Measurements from ENCODE around the gene AMIGO1.

Gene AMIGO1

GRCh38 chr1:109509176-109510134, at the start of gene AMIGO1:
Gene AMIGO1, minus strand, starts transcription at chr1:109509727. Its CDS starts 815 bp downstream, at chr1:109508912.
- Histone ChIP-seq H3K9ac (ENCODE audit: low read depth, low read length, poor library complexity, severe bottlenecking) (no peak within 1 kb of the TSS), H3K4me1 (ENCODE audit: insufficient read depth, low read length, poor library complexity, severe bottlenecking) (peaks cover 5% of the 10 kb centered on the region), H3K4me3 (ENCODE audit: low read length, poor library complexity, severe bottlenecking) (peak within 1 kb of the TSS; percentile 68), H3K4me2 (ENCODE audit: low read depth, low read length, poor library complexity, severe bottlenecking) (peak within 1 kb of the TSS; percentile 72), H4K20me1 (ENCODE audit: insufficient read depth, low read length, poor library complexity, severe bottlenecking) (no peaks in the 10 kb centered on the region), H3K36me3 (ENCODE audit: insufficient read depth, low read length) (no peaks in the 10 kb centered on the region), H3F3A (ENCODE audit: low read depth) (no peaks in the 10 kb centered on the region), H3K9me3 (ENCODE audit: insufficient read depth, low read depth, low read length) (no peaks in the 10 kb centered on the region), H3K9me2 (replicated peaks; ENCODE audit: low read depth, low read length) (no peaks in the 10 kb centered on the region), H2AFZ (ENCODE audit: low read length) (peak within 1 kb of the TSS; percentile 93), H3K79me2 (ENCODE audit: insufficient read depth, low read length) (no peaks in the 10 kb centered on the region), H3K27me3 (ENCODE audit: insufficient read depth, low read length, poor library complexity, severe bottlenecking) (no peaks in the 10 kb centered on the region)
- no peak for TF ChIP-seq EZH2phosphoT487 (IDR thresholded peaks at IDR 0.05; ENCODE audit: borderline replicate concordance)
- TF ChIP-seq, protein P1, sequence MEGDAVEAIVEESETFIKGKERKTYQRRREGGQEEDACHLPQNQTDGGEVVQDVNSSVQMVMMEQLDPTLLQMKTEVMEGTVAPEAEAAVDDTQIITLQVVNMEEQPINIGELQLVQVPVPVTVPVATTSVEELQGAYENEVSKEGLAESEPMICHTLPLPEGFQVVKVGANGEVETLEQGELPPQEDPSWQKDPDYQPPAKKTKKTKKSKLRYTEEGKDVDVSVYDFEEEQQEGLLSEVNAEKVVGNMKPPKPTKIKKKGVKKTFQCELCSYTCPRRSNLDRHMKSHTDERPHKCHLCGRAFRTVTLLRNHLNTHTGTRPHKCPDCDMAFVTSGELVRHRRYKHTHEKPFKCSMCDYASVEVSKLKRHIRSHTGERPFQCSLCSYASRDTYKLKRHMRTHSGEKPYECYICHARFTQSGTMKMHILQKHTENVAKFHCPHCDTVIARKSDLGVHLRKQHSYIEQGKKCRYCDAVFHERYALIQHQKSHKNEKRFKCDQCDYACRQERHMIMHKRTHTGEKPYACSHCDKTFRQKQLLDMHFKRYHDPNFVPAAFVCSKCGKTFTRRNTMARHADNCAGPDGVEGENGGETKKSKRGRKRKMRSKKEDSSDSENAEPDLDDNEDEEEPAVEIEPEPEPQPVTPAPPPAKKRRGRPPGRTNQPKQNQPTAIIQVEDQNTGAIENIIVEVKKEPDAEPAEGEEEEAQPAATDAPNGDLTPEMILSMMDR (conservative IDR thresholded peaks at IDR 0.05; ENCODE audit: low read length): no peak

GRCh38 chr1:109557520-109557919, 48.0 kb upstream of the AMIGO1 start:
- TF ChIP-seq, protein P1 (conservative IDR thresholded peaks at IDR 0.05; ENCODE audit: low read length): no peak
- TF ChIP-seq EZH2phosphoT487 (IDR thresholded peaks at IDR 0.05; ENCODE audit: borderline replicate concordance): no peak
- Histone ChIP-seq H3K4me2 (ENCODE audit: low read depth, low read length, poor library complexity, severe bottlenecking) (no peak overlapping the region), H3K27me3 (ENCODE audit: insufficient read depth, low read length, poor library complexity, severe bottlenecking) (no peaks in the 10 kb centered on the region), H3K79me2 (ENCODE audit: insufficient read depth, low read length) (peaks cover 99% of the 10 kb centered on the region), H2AFZ (ENCODE audit: low read length) (no peak overlapping the region), H3F3A (ENCODE audit: low read depth) (no peaks in the 10 kb centered on the region; the same call in 1 of the 2 replicates), H3K9me3 (ENCODE audit: insufficient read depth, low read depth, low read length) (no peaks in the 10 kb centered on the region), H3K9ac (ENCODE audit: low read depth, low read length, poor library complexity, severe bottlenecking) (no peak overlapping the region), H3K9me2 (replicated peaks; ENCODE audit: low read depth, low read length) (no peaks in the 10 kb centered on the region), H3K36me3 (ENCODE audit: insufficient read depth, low read length) (no peaks in the 10 kb centered on the region), H3K4me1 (ENCODE audit: insufficient read depth, low read length, poor library complexity, severe bottlenecking) (peaks cover 33% of the 10 kb centered on the region), H3K4me3 (ENCODE audit: low read length, poor library complexity, severe bottlenecking) (no peak overlapping the region), H4K20me1 (ENCODE audit: insufficient read depth, low read length, poor library complexity, severe bottlenecking) (peaks cover 79% of the 10 kb centered on the region)

- Histone ChIP-seq H3K9ac (ENCODE audit: low read depth, low read length, poor library complexity, severe bottlenecking) (no peak overlapping the region), H3K27me3 (ENCODE audit: insufficient read depth, low read length, poor library complexity, severe bottlenecking) (no peaks in the 10 kb centered on the region), H3K4me2 (ENCODE audit: low read depth, low read length, poor library complexity, severe bottlenecking) (no peak overlapping the region), H3K9me3 (ENCODE audit: insufficient read depth, low read depth, low read length) (no peaks in the 10 kb centered on the region), H3K79me2 (ENCODE audit: insufficient read depth, low read length) (peaks cover 100% of the 10 kb centered on the region), H3K9me2 (replicated peaks; ENCODE audit: low read depth, low read length) (no peaks in the 10 kb centered on the region), H3K4me1 (ENCODE audit: insufficient read depth, low read length, poor library complexity, severe bottlenecking) (peaks cover 34% of the 10 kb centered on the region), H3K4me3 (ENCODE audit: low read length, poor library complexity, severe bottlenecking) (no peak overlapping the region), H3F3A (ENCODE audit: low read depth) (no peaks in the 10 kb centered on the region; the same call in 1 of the 2 replicates), H3K36me3 (ENCODE audit: insufficient read depth, low read length) (no peaks in the 10 kb centered on the region), H2AFZ (ENCODE audit: low read length) (no peak overlapping the region), H4K20me1 (ENCODE audit: insufficient read depth, low read length, poor library complexity, severe bottlenecking) (peaks cover 80% of the 10 kb centered on the region)
- TF ChIP-seq, protein P1 (conservative IDR thresholded peaks at IDR 0.05; ENCODE audit: low read length): no peak
- TF ChIP-seq EZH2phosphoT487 (IDR thresholded peaks at IDR 0.05; ENCODE audit: borderline replicate concordance): no peak
Measured at GRCh38 chr1:109556563-109556962, 47.0 kb upstream of the AMIGO1 start.

Measured in Loucy (cell line).